Liver (tissue), 9 donors: ENCODE results near the gene RARRES2. TPM values are rescaled to one million over a fixed set of nuclear protein-coding genes. Genes with fewer than 3 reads are reported as not detected.

ENCODE experiments used
- DNase-seq: peaks from one replicate; pipeline ENCODE4 v3.0.0-alpha.2; 2017; ENCODE audit warnings: low spot score
- H3K27ac ChIP-seq, 2 donors: one replicate each; pipeline ENCODE4 v1.7.0; 2013; ENCODE audit warnings: inconsistent platforms in 2 of 2, low read length in 2 of 2, control low read depth in 1 of 2, low read depth in 1 of 2, mild to moderate bottlenecking in 1 of 2
- H3K27me3 ChIP-seq, 4 donors: one replicate each; pipeline versions ENCODE4 v1.6.1 to v1.7.0; 2013; ENCODE audit warnings: low read length in 3 of 4, inconsistent platforms in 1 of 4, mild to moderate bottlenecking in 1 of 4, moderate library complexity in 1 of 4; ENCODE audit not compliant: control insufficient read depth in 4 of 4, insufficient read depth in 4 of 4
- H3K36me3 ChIP-seq, 4 donors: one replicate each; pipeline versions ENCODE4 v1.6.1 to v1.7.0; 2013; ENCODE audit warnings: low read length in 3 of 4, mild to moderate bottlenecking in 3 of 4, low read depth in 1 of 4, moderate library complexity in 1 of 4; ENCODE audit not compliant: control insufficient read depth in 4 of 4, insufficient read depth in 3 of 4
- H3K4me1 ChIP-seq, 4 donors: one replicate each; pipeline versions ENCODE4 v1.6.1 to v1.7.0; 2013; ENCODE audit warnings: low read length in 3 of 4, mild to moderate bottlenecking in 3 of 4, moderate library complexity in 1 of 4; ENCODE audit not compliant: control insufficient read depth in 4 of 4, insufficient read depth in 4 of 4
- H3K4me3 ChIP-seq, 3 donors: one replicate each; pipeline versions ENCODE4 v1.6.1 to v1.7.0; 2013; ENCODE audit warnings: low read length in 3 of 3, control low read depth in 1 of 3, low read depth in 1 of 3, mild to moderate bottlenecking in 1 of 3
- H3K9ac ChIP-seq, 2 donors: one replicate each; pipeline ENCODE4 v1.7.0; 2013; ENCODE audit warnings: low read length in 2 of 2, mild to moderate bottlenecking in 2 of 2, moderate library complexity in 2 of 2, control low read depth in 1 of 2, low read depth in 1 of 2
- H3K9me3 ChIP-seq, 4 donors: one replicate each; pipeline versions ENCODE4 v1.6.1 to v1.7.0; 2013; ENCODE audit warnings: low read length in 3 of 4; ENCODE audit not compliant: control insufficient read depth in 4 of 4
- CTCF ChIP-seq: fragments of 150-350 bp; IDR thresholded peaks from 2 replicates; pipeline ENCODE4 v1.5.1; 2017; ENCODE audit warnings: improper control_type of control experiment, low read depth, low read length; ENCODE audit not compliant: missing input control
- EGR1 ChIP-seq, 2 donors: IDR thresholded peaks; 2 replicates each; pipeline ENCODE4 v1.6.1; 2016 to 2018; ENCODE audit warnings: antibody characterized with exemption in 2 of 2, low read depth in 2 of 2
- FOXA1 ChIP-seq: IDR thresholded peaks from 2 replicates; pipeline ENCODE4 v1.6.1; 2016; ENCODE audit warnings: antibody characterized with exemption
- FOXA2 ChIP-seq: IDR thresholded peaks from 2 replicates; pipeline ENCODE4 v1.6.1; 2016; ENCODE audit warnings: antibody characterized with exemption
- GABPA ChIP-seq, 2 donors: IDR thresholded peaks in 1 of 2; conservative IDR thresholded peaks in 1 of 2; 2 replicates each; pipeline ENCODE4 v1.6.1; 2016; ENCODE audit warnings: antibody characterized with exemption in 2 of 2, mild to moderate bottlenecking in 1 of 2, moderate library complexity in 1 of 2
- HNF4A ChIP-seq, 2 donors: conservative IDR thresholded peaks; 2 replicates each; pipeline ENCODE4 v1.6.1; 2016; ENCODE audit warnings: antibody characterized with exemption in 2 of 2, mild to moderate bottlenecking in 2 of 2
- HNF4G ChIP-seq: IDR thresholded peaks from 2 replicates; pipeline ENCODE4 v1.6.1; 2016; ENCODE audit warnings: antibody characterized with exemption
- JUND ChIP-seq, 2 donors: IDR thresholded peaks; 2 replicates each; pipeline ENCODE4 v1.6.1; 2016; ENCODE audit warnings: antibody characterized with exemption in 2 of 2
- NR2F2 ChIP-seq: IDR thresholded peaks from 2 replicates; pipeline ENCODE4 v1.6.1; 2016; ENCODE audit warnings: antibody characterized with exemption
- RAD21 ChIP-seq, 2 donors: IDR thresholded peaks; 2 replicates each; pipeline ENCODE4 v1.6.1; 2016; ENCODE audit warnings: antibody characterized with exemption in 2 of 2, mild to moderate bottlenecking in 2 of 2
- RXRA ChIP-seq, 2 donors: IDR thresholded peaks; 2 replicates each; pipeline ENCODE4 v1.6.1; 2017 to 2018; ENCODE audit warnings: antibody characterized with exemption in 2 of 2, mild to moderate bottlenecking in 1 of 2
- SP1 ChIP-seq: IDR thresholded peaks from 2 replicates; pipeline ENCODE4 v1.6.1; 2018; ENCODE audit warnings: antibody characterized with exemption, mild to moderate bottlenecking
- TAF1 ChIP-seq: conservative IDR thresholded peaks from 2 replicates; pipeline ENCODE4 v1.6.1; 2016; ENCODE audit warnings: antibody characterized with exemption, mild to moderate bottlenecking
- YY1 ChIP-seq: IDR thresholded peaks from 2 replicates; pipeline ENCODE4 v1.6.1; 2016; ENCODE audit warnings: antibody characterized with exemption, mild to moderate bottlenecking
- ZBTB33 ChIP-seq: IDR thresholded peaks from 2 replicates; pipeline ENCODE4 v1.6.1; 2016; ENCODE audit warnings: antibody characterized with exemption
- WGBS: extraction: QIAGEN DNeasy Blood & Tissue Kit; methylation state at CpG from one replicate; pipeline ENCODE4 v1.1.7; 2013; 5-methylcytosine and 5-hydroxymethylcytosine counted together
- polyA plus RNA-seq, 2 donors: library from polyadenylated mRNA; stranded (reverse) in 1 of 2; unstranded in 1 of 2; fragments of 200-250 nt in 1 of 2; fragments of >200 nt in 1 of 2; fragmentation: Nextera tagmentation in 1 of 2; extraction: Ambion mirVana in 1 of 2; gene quantifications; one replicate each; pipeline versions ENCODE4 v1.2.1 to v1.2.3, GENCODE V29; 2013 to 2015
- total RNA-seq, 2 donors: library from RNA; depleted of rRNA; stranded (reverse); fragments of >200 nt; gene quantifications; one replicate each; pipeline ENCODE4 v1.2.3, GENCODE V29; 2014
- TF ChIP-seq, protein P1 (sequence below): IDR thresholded peaks from 2 replicates; pipeline ENCODE4 v1.6.1; 2016; ENCODE audit warnings: antibody characterized with exemption
- TF ChIP-seq, protein P2 (sequence below): IDR thresholded peaks from 2 replicates; pipeline ENCODE4 v1.6.1; 2016; ENCODE audit warnings: antibody characterized with exemption, mild to moderate bottlenecking
- TF ChIP-seq, protein P3 (sequence below): IDR thresholded peaks from 2 replicates; pipeline ENCODE4 v1.6.1; 2016; ENCODE audit warnings: antibody characterized with exemption
- donor health status: healthy.
- donor health status: healthy.
- donor health status: healthy.
- donor health status: healthy.
- donor health status: healthy.

RARRES2 gene
- total and polyA plus RNA-seq, 4 donors = 149 to 1,915 (median 842) TPM

GRCh38 chr7:150383710-150384397 lies 42.4 kb upstream of the RARRES2 start:
- Histone ChIP-seq H3K36me3 (no peaks in the 10 kb centered on the region), H3K9me3 (no peaks in the 10 kb centered on the region), H3K9ac (no peak overlapping the region), H3K27ac (no peak overlapping the region), H3K27me3 (no peaks in the 10 kb centered on the region), H3K4me1 (peaks cover 6 to 62% (median 55%) of the 10 kb centered on the region in 4 donors), H3K4me3 (no peak overlapping the region)
- TF ChIP-seq RXRA (IDR thresholded peaks at IDR 0.05) (peak; percentile 12 to 44), FOXA2 (no peak), ZBTB33 (no peak), RAD21 (IDR thresholded peaks at IDR 0.05) (peak in 1 of 2 donors; percentile 45), HNF4A (conservative IDR thresholded peaks at IDR 0.05) (peak; percentile 32 to 61), TAF1 (peak; percentile 95), JUND (IDR thresholded peaks at IDR 0.05) (no peak), GABPA (IDR thresholded peaks at IDR 0.05 in 1 of 2, conservative IDR thresholded peaks at IDR 0.05 in 1 of 2) (no peak), SP1 (peak; percentile 57), YY1 (no peak), EGR1 (IDR thresholded peaks at IDR 0.05; ENCODE audit: low read depth in 2 of 2) (no peak), FOXA1 (no peak), HNF4G (no peak), CTCF (no peak), NR2F2 (no peak)
- TF ChIP-seq, protein P1, sequence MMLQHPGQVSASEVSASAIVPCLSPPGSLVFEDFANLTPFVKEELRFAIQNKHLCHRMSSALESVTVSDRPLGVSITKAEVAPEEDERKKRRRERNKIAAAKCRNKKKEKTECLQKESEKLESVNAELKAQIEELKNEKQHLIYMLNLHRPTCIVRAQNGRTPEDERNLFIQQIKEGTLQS = no peak
- TF ChIP-seq, protein P2, sequence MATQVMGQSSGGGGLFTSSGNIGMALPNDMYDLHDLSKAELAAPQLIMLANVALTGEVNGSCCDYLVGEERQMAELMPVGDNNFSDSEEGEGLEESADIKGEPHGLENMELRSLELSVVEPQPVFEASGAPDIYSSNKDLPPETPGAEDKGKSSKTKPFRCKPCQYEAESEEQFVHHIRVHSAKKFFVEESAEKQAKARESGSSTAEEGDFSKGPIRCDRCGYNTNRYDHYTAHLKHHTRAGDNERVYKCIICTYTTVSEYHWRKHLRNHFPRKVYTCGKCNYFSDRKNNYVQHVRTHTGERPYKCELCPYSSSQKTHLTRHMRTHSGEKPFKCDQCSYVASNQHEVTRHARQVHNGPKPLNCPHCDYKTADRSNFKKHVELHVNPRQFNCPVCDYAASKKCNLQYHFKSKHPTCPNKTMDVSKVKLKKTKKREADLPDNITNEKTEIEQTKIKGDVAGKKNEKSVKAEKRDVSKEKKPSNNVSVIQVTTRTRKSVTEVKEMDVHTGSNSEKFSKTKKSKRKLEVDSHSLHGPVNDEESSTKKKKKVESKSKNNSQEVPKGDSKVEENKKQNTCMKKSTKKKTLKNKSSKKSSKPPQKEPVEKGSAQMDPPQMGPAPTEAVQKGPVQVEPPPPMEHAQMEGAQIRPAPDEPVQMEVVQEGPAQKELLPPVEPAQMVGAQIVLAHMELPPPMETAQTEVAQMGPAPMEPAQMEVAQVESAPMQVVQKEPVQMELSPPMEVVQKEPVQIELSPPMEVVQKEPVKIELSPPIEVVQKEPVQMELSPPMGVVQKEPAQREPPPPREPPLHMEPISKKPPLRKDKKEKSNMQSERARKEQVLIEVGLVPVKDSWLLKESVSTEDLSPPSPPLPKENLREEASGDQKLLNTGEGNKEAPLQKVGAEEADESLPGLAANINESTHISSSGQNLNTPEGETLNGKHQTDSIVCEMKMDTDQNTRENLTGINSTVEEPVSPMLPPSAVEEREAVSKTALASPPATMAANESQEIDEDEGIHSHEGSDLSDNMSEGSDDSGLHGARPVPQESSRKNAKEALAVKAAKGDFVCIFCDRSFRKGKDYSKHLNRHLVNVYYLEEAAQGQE = no peak
- TF ChIP-seq, protein P3, sequence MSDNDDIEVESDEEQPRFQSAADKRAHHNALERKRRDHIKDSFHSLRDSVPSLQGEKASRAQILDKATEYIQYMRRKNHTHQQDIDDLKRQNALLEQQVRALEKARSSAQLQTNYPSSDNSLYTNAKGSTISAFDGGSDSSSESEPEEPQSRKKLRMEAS = no peak
- WGBS = 71% methylated on average over 22 of the region's 22 CpGs
- peak; percentile 71 for DNase-seq
